T-helper 2 cell treated with Interferon-gamma antibody and Interleukin-4, amounts not matched to agents 5 μg/mL and 100 μg/mL, for 36 hours (primary cell): Measurements from ENCODE around the gene DST.

Experiments
- DNase-seq: peaks from one replicate; pipeline ENCODE4 v3.0.0; 2021; ENCODE audit warnings: low spot score
- H3K27ac Mint-ChIP-seq: one replicate; pipeline ENCODE4 v1.8.0; 2021; ENCODE audit warnings: mild to moderate bottlenecking, mixed read lengths
- H3K27me3 Mint-ChIP-seq: one replicate; pipeline ENCODE4 v1.8.0; 2021; ENCODE audit warnings: low read depth, mixed read lengths
- H3K36me3 Mint-ChIP-seq: one replicate; pipeline ENCODE4 v1.8.0; 2021; ENCODE audit warnings: low read depth, mixed read lengths
- H3K4me1 Mint-ChIP-seq: one replicate; pipeline ENCODE4 v1.8.0; 2021; ENCODE audit warnings: low read depth, mixed read lengths
- H3K4me3 Mint-ChIP-seq: one replicate; pipeline ENCODE4 v1.8.0; 2022; ENCODE audit warnings: mild to moderate bottlenecking, moderate library complexity, mixed read lengths
- H3K9me3 Mint-ChIP-seq: one replicate; pipeline ENCODE4 v1.8.0; 2021; ENCODE audit warnings: mixed read lengths

The DST gene

GRCh38 chr6:56655996-56656395, 13.3 kb upstream of the DST start:
- Mint-ChIP-seq H3K9me3 (no peaks in the 10 kb centered on the region), H3K36me3 (no peaks in the 10 kb centered on the region), H3K4me1 (peaks cover 12% of the 10 kb centered on the region), H3K4me3 (no peak overlapping the region), H3K27ac (no peak overlapping the region), H3K27me3 (no peaks in the 10 kb centered on the region)
- DNase-seq: no peak

GRCh38 chr6:56655249-56655648, 12.6 kb upstream of the DST start:
- Mint-ChIP-seq H3K27ac (no peak overlapping the region), H3K36me3 (no peaks in the 10 kb centered on the region), H3K4me3 (no peak overlapping the region), H3K9me3 (no peaks in the 10 kb centered on the region), H3K27me3 (no peaks in the 10 kb centered on the region), H3K4me1 (peaks cover 11% of the 10 kb centered on the region)
- no peak for DNase-seq

GRCh38 chr6:56652994-56653393, 10.3 kb upstream of the DST start:
- Mint-ChIP-seq H3K27ac (no peak overlapping the region), H3K27me3 (no peaks in the 10 kb centered on the region), H3K4me1 (peaks cover 2% of the 10 kb centered on the region), H3K9me3 (no peaks in the 10 kb centered on the region), H3K4me3 (no peak overlapping the region), H3K36me3 (no peaks in the 10 kb centered on the region)
- no peak for DNase-seq

- Mint-ChIP-seq H3K36me3 (no peaks in the 10 kb centered on the region), H3K4me3 (no peak overlapping the region), H3K4me1 (peaks cover under 1% of the 10 kb centered on the region), H3K9me3 (no peaks in the 10 kb centered on the region), H3K27ac (no peak overlapping the region), H3K27me3 (no peaks in the 10 kb centered on the region)
- no peak for DNase-seq
Measured at GRCh38 chr6:56652231-56652630, 9.5 kb upstream of the DST start.

GRCh38 chr6:56650191-56650590, 7.5 kb upstream of the DST start:
- no peak overlapping the region for H3K4me3 Mint-ChIP-seq
- DNase-seq: no peak
- H3K27ac Mint-ChIP-seq: no peak overlapping the region
- no peaks in the 10 kb centered on the region for H3K27me3 Mint-ChIP-seq
- no peaks in the 10 kb centered on the region for H3K36me3 Mint-ChIP-seq
- H3K9me3 Mint-ChIP-seq: no peaks in the 10 kb centered on the region
- H3K4me1 Mint-ChIP-seq: no peaks in the 10 kb centered on the region

GRCh38 chr6:56649782-56650181, 7.1 kb upstream of the DST start:
- Mint-ChIP-seq H3K9me3 (no peaks in the 10 kb centered on the region), H3K36me3 (no peaks in the 10 kb centered on the region), H3K27ac (no peak overlapping the region), H3K4me1 (no peaks in the 10 kb centered on the region), H3K27me3 (no peaks in the 10 kb centered on the region), H3K4me3 (no peak overlapping the region)
- DNase-seq: no peak

- Mint-ChIP-seq H3K36me3 (no peaks in the 10 kb centered on the region), H3K9me3 (no peaks in the 10 kb centered on the region), H3K4me1 (no peaks in the 10 kb centered on the region), H3K4me3 (no peak overlapping the region), H3K27me3 (no peaks in the 10 kb centered on the region), H3K27ac (no peak overlapping the region)
- DNase-seq: no peak
Measured at GRCh38 chr6:56649053-56649769, 6.5 kb upstream of the DST start.

GRCh38 chr6:56647172-56647762, 4.6 kb upstream of the DST start:
- Mint-ChIP-seq H3K4me1 (no peaks in the 10 kb centered on the region), H3K4me3 (no peak overlapping the region), H3K27ac (no peak overlapping the region), H3K9me3 (no peaks in the 10 kb centered on the region), H3K36me3 (no peaks in the 10 kb centered on the region), H3K27me3 (no peaks in the 10 kb centered on the region)
- no peak for DNase-seq

- DNase-seq: no peak
- no peaks in the 10 kb centered on the region for H3K4me1 Mint-ChIP-seq
- no peaks in the 10 kb centered on the region for H3K36me3 Mint-ChIP-seq
- no peak overlapping the region for H3K27ac Mint-ChIP-seq
- H3K27me3 Mint-ChIP-seq: no peaks in the 10 kb centered on the region
- no peak overlapping the region for H3K4me3 Mint-ChIP-seq
- no peaks in the 10 kb centered on the region for H3K9me3 Mint-ChIP-seq
Measured at GRCh38 chr6:56644366-56644765, 1.7 kb upstream of the DST start.

- no peak overlapping the region for H3K27ac Mint-ChIP-seq
- no peaks in the 10 kb centered on the region for H3K36me3 Mint-ChIP-seq
- H3K9me3 Mint-ChIP-seq: no peaks in the 10 kb centered on the region
- H3K4me3 Mint-ChIP-seq: no peak overlapping the region
- no peaks in the 10 kb centered on the region for H3K4me1 Mint-ChIP-seq
- no peaks in the 10 kb centered on the region for H3K27me3 Mint-ChIP-seq
- no peak for DNase-seq
Measured at GRCh38 chr6:56643379-56644089, 845 bp upstream of the DST start.

GRCh38 chr6:56640374-56640773, 2.3 kb downstream of the DST start:
- Mint-ChIP-seq H3K4me1 (no peaks in the 10 kb centered on the region), H3K27ac (no peak overlapping the region), H3K27me3 (no peaks in the 10 kb centered on the region), H3K4me3 (no peak overlapping the region), H3K36me3 (no peaks in the 10 kb centered on the region), H3K9me3 (no peaks in the 10 kb centered on the region)
- no peak for DNase-seq

GRCh38 chr6:56638760-56639159, 3.9 kb downstream of the DST start:
- Mint-ChIP-seq H3K4me3 (no peak overlapping the region), H3K4me1 (no peaks in the 10 kb centered on the region), H3K27me3 (no peaks in the 10 kb centered on the region), H3K36me3 (no peaks in the 10 kb centered on the region), H3K9me3 (no peaks in the 10 kb centered on the region), H3K27ac (no peak overlapping the region)
- no peak for DNase-seq

- Mint-ChIP-seq H3K27ac (no peak overlapping the region), H3K4me3 (no peak overlapping the region), H3K36me3 (no peaks in the 10 kb centered on the region), H3K4me1 (no peaks in the 10 kb centered on the region), H3K27me3 (no peaks in the 10 kb centered on the region), H3K9me3 (no peaks in the 10 kb centered on the region)
- DNase-seq: no peak
Measured at GRCh38 chr6:56637640-56638039, 5.0 kb downstream of the DST start.

- no peak for DNase-seq
- H3K27me3 Mint-ChIP-seq: no peaks in the 10 kb centered on the region
- no peaks in the 10 kb centered on the region for H3K9me3 Mint-ChIP-seq
- no peaks in the 10 kb centered on the region for H3K36me3 Mint-ChIP-seq
- H3K4me3 Mint-ChIP-seq: no peak overlapping the region
- H3K27ac Mint-ChIP-seq: no peak overlapping the region
- no peaks in the 10 kb centered on the region for H3K4me1 Mint-ChIP-seq
Measured at GRCh38 chr6:56628105-56628504, 14.6 kb downstream of the DST start.
